CD4-positive, CD25-positive, alpha-beta regulatory T cell (primary cell): ENCODE data around the gene MOB2. TPM values are rescaled to one million over a fixed set of nuclear protein-coding genes. Genes with fewer than 3 reads are reported as not detected.

Experiments
- ATAC-seq, 2 donors: fragments of 150-1000 bp; cut with Tn5 transposase; one replicate each; pipeline ENCODE4 v1.10.0; 2021; ENCODE audit warnings: low read depth in 2 of 2, moderate number of reproducible peaks in 2 of 2, moderate library complexity in 1 of 2
- DNase-seq, 3 donors: peaks; one replicate each; pipeline versions ENCODE4 v3.0.0 to v3.0.0-alpha.2; 2012 to 2022; ENCODE audit warnings: mixed read lengths in 1 of 3
- H3K27ac ChIP-seq: one replicate; pipeline ENCODE4 v1.7.0; 2013; ENCODE audit warnings: mild to moderate bottlenecking, low read length; ENCODE audit not compliant: insufficient read depth, poor library complexity, severe bottlenecking
- H3K27me3 ChIP-seq: one replicate; pipeline ENCODE4 v1.7.0; 2013; ENCODE audit warnings: low read length; ENCODE audit not compliant: control insufficient read depth, insufficient read depth
- H3K36me3 ChIP-seq: one replicate; pipeline ENCODE4 v1.7.0; 2013; ENCODE audit warnings: mild to moderate bottlenecking, low read length, moderate library complexity; ENCODE audit not compliant: control insufficient read depth, insufficient read depth
- H3K4me1 ChIP-seq: 2 replicates; pipeline ENCODE4 v1.7.0; 2013; ENCODE audit warnings: mild to moderate bottlenecking, low read length; ENCODE audit not compliant: insufficient read depth, control insufficient read depth, poor library complexity, severe bottlenecking
- H3K4me3 ChIP-seq: one replicate; pipeline ENCODE4 v1.7.0; 2013; ENCODE audit warnings: low read depth, mild to moderate bottlenecking, low read length, moderate library complexity
- H3K9me3 ChIP-seq, 2 experiments: 1 replicate in 1 of 2; 2 replicates in 1 of 2; pipeline ENCODE4 v1.7.0; 2013; ENCODE audit warnings: low read length in 2 of 2, mild to moderate bottlenecking in 1 of 2, moderate library complexity in 1 of 2; ENCODE audit not compliant: control insufficient read depth in 2 of 2
- H3K27ac Mint-ChIP-seq, 3 donors: one replicate each; pipeline ENCODE4 v1.8.0; 2020 to 2022; ENCODE audit warnings: mild to moderate bottlenecking in 3 of 3, mixed read lengths in 3 of 3, moderate library complexity in 2 of 3
- H3K27me3 Mint-ChIP-seq: one replicate; pipeline ENCODE4 v1.8.0; 2022; ENCODE audit warnings: mild to moderate bottlenecking, mixed read lengths
- H3K36me3 Mint-ChIP-seq: one replicate; pipeline ENCODE4 v1.8.0; 2020; ENCODE audit warnings: mixed read lengths
- H3K4me1 Mint-ChIP-seq, 4 donors: one replicate each; pipeline ENCODE4 v1.8.0; 2020 to 2022; ENCODE audit warnings: mixed read lengths in 4 of 4, mild to moderate bottlenecking in 1 of 4
- H3K4me3 Mint-ChIP-seq, 4 donors: one replicate each; pipeline ENCODE4 v1.8.0; 2020 to 2022; ENCODE audit warnings: mild to moderate bottlenecking in 4 of 4, mixed read lengths in 4 of 4, moderate library complexity in 3 of 4
- H3K9me3 Mint-ChIP-seq, 7 donors: one replicate each; pipeline ENCODE4 v1.8.0; 2020 to 2022; ENCODE audit warnings: mixed read lengths in 7 of 7, mild to moderate bottlenecking in 3 of 7, moderate library complexity in 2 of 7
- polyA plus RNA-seq, 4 donors: library from polyadenylated mRNA; unstranded; fragments of 300-500 nt; fragmentation: Illumina TruSeq; gene quantifications; one replicate each; pipeline ENCODE4 v1.2.3, GENCODE V29; 2021
- total RNA-seq: library from RNA; stranded (reverse); gene quantifications from one replicate; pipeline ENCODE4 v1.2.3, GENCODE V29; 2022

Gene MOB2
- total and polyA plus RNA-seq, 5 donors from 2014 or later: 55.7 to 87.8 (median 69.0) TPM

GRCh38 chr11:1494650-1495049 is 8.1 kb upstream of the MOB2 start:
- Histone ChIP-seq H3K36me3 (peaks cover 7% of the 10 kb centered on the region), H3K27me3 (no peaks in the 10 kb centered on the region), H3K4me3 (no peak overlapping the region), H3K9me3 (no peaks in the 10 kb centered on the region), H3K4me1 (peaks cover 13% of the 10 kb centered on the region), H3K27ac (no peak overlapping the region)
- H3K9me3 Mint-ChIP-seq: no peaks in the 10 kb centered on the region
- H3K4me1 Mint-ChIP-seq: peaks cover 36 to 67% (median 50%) of the 10 kb centered on the region in 4 donors
- H3K36me3 Mint-ChIP-seq: peaks cover 30% of the 10 kb centered on the region
- H3K27me3 Mint-ChIP-seq: no peaks in the 10 kb centered on the region
- no peak for DNase-seq
- H3K4me3 Mint-ChIP-seq: no peak overlapping the region
- peak overlapping the region in 1 of 3 donors; percentile 5 for H3K27ac Mint-ChIP-seq
- no peak for ATAC-seq

- Histone ChIP-seq H3K9me3 (no peaks in the 10 kb centered on the region), H3K4me3 (no peak overlapping the region), H3K36me3 (no peaks in the 10 kb centered on the region), H3K27me3 (no peaks in the 10 kb centered on the region), H3K27ac (no peak overlapping the region), H3K4me1 (peaks cover 14% of the 10 kb centered on the region)
- H3K9me3 Mint-ChIP-seq: no peaks in the 10 kb centered on the region
- no peaks in the 10 kb centered on the region for H3K27me3 Mint-ChIP-seq
- DNase-seq (no peak), ATAC-seq (no peak)
- H3K27ac Mint-ChIP-seq: no peak overlapping the region
- peaks cover 24% of the 10 kb centered on the region for H3K36me3 Mint-ChIP-seq
- peak overlapping the region in 2 of 4 donors; percentile 11 to 23 for H3K4me3 Mint-ChIP-seq
- H3K4me1 Mint-ChIP-seq: peaks cover 33 to 72% (median 51%) of the 10 kb centered on the region in 4 donors
These were observed 7.2 kb upstream of the MOB2 start for GRCh38 chr11:1493650-1494244.

- Mint-ChIP-seq H3K4me3 (no peak overlapping the region), H3K36me3 (peaks cover 8% of the 10 kb centered on the region), H3K4me1 (peaks cover 17 to 62% (median 35%) of the 10 kb centered on the region in 4 donors), H3K27ac (no peak overlapping the region), H3K27me3 (no peaks in the 10 kb centered on the region), H3K9me3 (no peaks in the 10 kb centered on the region)
- H3K9me3 ChIP-seq: no peaks in the 10 kb centered on the region
- no peak overlapping the region for H3K27ac ChIP-seq
- peaks cover 24% of the 10 kb centered on the region for H3K4me1 ChIP-seq
- H3K36me3 ChIP-seq: no peaks in the 10 kb centered on the region
- DNase-seq (no peak), ATAC-seq (no peak)
- no peaks in the 10 kb centered on the region for H3K27me3 ChIP-seq
- H3K4me3 ChIP-seq: no peak overlapping the region
These were observed 4.8 kb upstream of the MOB2 start for GRCh38 chr11:1491379-1491778.

- Mint-ChIP-seq H3K27ac (no peak overlapping the region), H3K4me1 (peaks cover 10 to 59% (median 28%) of the 10 kb centered on the region in 4 donors), H3K27me3 (no peaks in the 10 kb centered on the region), H3K4me3 (no peak overlapping the region), H3K9me3 (no peaks in the 10 kb centered on the region), H3K36me3 (peaks cover under 1% of the 10 kb centered on the region)
- ATAC-seq (no peak), DNase-seq (no peak)
- peaks cover 31% of the 10 kb centered on the region for H3K4me1 ChIP-seq
- no peaks in the 10 kb centered on the region for H3K9me3 ChIP-seq
- no peaks in the 10 kb centered on the region for H3K36me3 ChIP-seq
- no peak overlapping the region for H3K27ac ChIP-seq
- H3K27me3 ChIP-seq: no peaks in the 10 kb centered on the region
- H3K4me3 ChIP-seq: no peak overlapping the region
These were observed 4.1 kb upstream of the MOB2 start for GRCh38 chr11:1490651-1491050.

GRCh38 chr11:1488575-1489180 is 2.1 kb upstream of the MOB2 start:
- ATAC-seq: no peak
- H3K4me1 ChIP-seq: peaks cover 35% of the 10 kb centered on the region
- H3K4me3 ChIP-seq: no peak overlapping the region
- DNase-seq: no peak
- peak overlapping the region; percentile 14 for H3K27ac ChIP-seq
- H3K4me3 Mint-ChIP-seq: no peak overlapping the region
- H3K27ac Mint-ChIP-seq: peak overlapping the region in 1 of 3 donors; percentile 69
- H3K36me3 Mint-ChIP-seq: no peaks in the 10 kb centered on the region
- peaks cover 3% of the 10 kb centered on the region for H3K36me3 ChIP-seq
- H3K27me3 Mint-ChIP-seq: no peaks in the 10 kb centered on the region
- no peaks in the 10 kb centered on the region for H3K9me3 Mint-ChIP-seq
- no peaks in the 10 kb centered on the region for H3K27me3 ChIP-seq
- H3K4me1 Mint-ChIP-seq: peaks cover 4 to 50% (median 17%) of the 10 kb centered on the region in 4 donors
- H3K9me3 ChIP-seq: no peaks in the 10 kb centered on the region

- no peak overlapping the region for H3K27ac ChIP-seq
- H3K4me3 Mint-ChIP-seq: no peak overlapping the region
- H3K36me3 ChIP-seq: peaks cover 3% of the 10 kb centered on the region
- peaks cover 35% of the 10 kb centered on the region for H3K4me1 ChIP-seq
- H3K36me3 Mint-ChIP-seq: no peaks in the 10 kb centered on the region
- no peaks in the 10 kb centered on the region for H3K9me3 ChIP-seq
- no peaks in the 10 kb centered on the region for H3K27me3 ChIP-seq
- DNase-seq (no peak), ATAC-seq (peak in 1 of 2 donors; percentile 29)
- peak overlapping the region in 2 of 3 donors; percentile 66 to 69 for H3K27ac Mint-ChIP-seq
- H3K4me3 ChIP-seq: no peak overlapping the region
- H3K27me3 Mint-ChIP-seq: no peaks in the 10 kb centered on the region
- H3K9me3 Mint-ChIP-seq: no peaks in the 10 kb centered on the region
- H3K4me1 Mint-ChIP-seq: peaks cover 0 to 47% (median 13%) of the 10 kb centered on the region in 4 donors
These were observed 1.4 kb upstream of the MOB2 start for GRCh38 chr11:1487851-1488574.

- H3K4me1 ChIP-seq: peaks cover 35% of the 10 kb centered on the region
- H3K36me3 Mint-ChIP-seq: no peaks in the 10 kb centered on the region
- H3K9me3 Mint-ChIP-seq: no peaks in the 10 kb centered on the region
- peaks cover 3% of the 10 kb centered on the region for H3K36me3 ChIP-seq
- no peaks in the 10 kb centered on the region for H3K9me3 ChIP-seq
- H3K27me3 ChIP-seq: no peaks in the 10 kb centered on the region
- no peak overlapping the region for H3K27ac ChIP-seq
- H3K27me3 Mint-ChIP-seq: no peaks in the 10 kb centered on the region
- H3K27ac Mint-ChIP-seq: peak overlapping the region in 2 of 3 donors; percentile 46 to 66
- ATAC-seq (no peak), DNase-seq (no peak)
- peak overlapping the region in 1 of 4 donors; percentile 27 for H3K4me3 Mint-ChIP-seq
- H3K4me1 Mint-ChIP-seq: peaks cover 0 to 40% (median 10%) of the 10 kb centered on the region in 4 donors
- no peak overlapping the region for H3K4me3 ChIP-seq
These were observed 692 bp upstream of the MOB2 start for GRCh38 chr11:1487091-1487850.
